Sigmoid colon (tissue), 3 donors: Measurements from ENCODE around the gene BBS2.

Experiments used
- POLR2A ChIP-seq, 2 donors: fragments of 450-650 bp; IDR thresholded peaks; one replicate each; pipeline ENCODE4 v1.6.1; 2016; ENCODE audit warnings: antibody characterized with exemption in 2 of 2, mild to moderate bottlenecking in 2 of 2, moderate library complexity in 2 of 2
- TF ChIP-seq, protein P1 (sequence below), 4 experiments: fragments of 450-650 bp in 3 of 4; fragments of 200-600 bp in 1 of 4; IDR thresholded peaks; one replicate each; pipeline ENCODE4 v1.5.1; 2016 to 2019; ENCODE audit warnings: antibody characterized with exemption in 4 of 4, mild to moderate bottlenecking in 3 of 4, moderate library complexity in 2 of 4

DNA sequence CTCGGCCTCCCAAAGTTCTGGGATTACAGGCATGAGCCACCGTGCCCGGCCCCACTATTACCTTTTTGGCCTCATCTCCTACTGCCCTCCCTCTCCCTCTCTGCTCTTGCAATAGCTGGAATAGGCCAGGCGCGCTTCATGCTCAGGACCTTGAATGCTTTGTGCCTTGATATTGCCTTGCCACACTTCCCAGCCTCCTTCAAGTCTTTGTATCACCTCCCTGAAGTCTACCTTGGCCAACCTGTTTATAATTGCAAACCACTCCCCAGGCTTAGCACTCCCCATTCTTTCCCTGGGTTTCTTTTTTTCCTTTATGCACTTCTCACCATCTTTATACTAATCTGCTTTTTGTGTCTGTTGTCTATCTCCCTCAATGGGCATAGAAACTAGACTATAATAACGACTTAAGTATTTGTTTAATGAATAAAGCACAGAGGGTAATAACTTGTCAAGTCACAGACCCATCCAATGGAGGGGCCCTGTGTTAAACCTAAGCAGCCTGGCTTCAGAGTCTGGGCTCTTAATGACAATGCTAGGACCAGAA lies 61.8 kb downstream of the BBS2 start:
- TF ChIP-seq, protein P1, sequence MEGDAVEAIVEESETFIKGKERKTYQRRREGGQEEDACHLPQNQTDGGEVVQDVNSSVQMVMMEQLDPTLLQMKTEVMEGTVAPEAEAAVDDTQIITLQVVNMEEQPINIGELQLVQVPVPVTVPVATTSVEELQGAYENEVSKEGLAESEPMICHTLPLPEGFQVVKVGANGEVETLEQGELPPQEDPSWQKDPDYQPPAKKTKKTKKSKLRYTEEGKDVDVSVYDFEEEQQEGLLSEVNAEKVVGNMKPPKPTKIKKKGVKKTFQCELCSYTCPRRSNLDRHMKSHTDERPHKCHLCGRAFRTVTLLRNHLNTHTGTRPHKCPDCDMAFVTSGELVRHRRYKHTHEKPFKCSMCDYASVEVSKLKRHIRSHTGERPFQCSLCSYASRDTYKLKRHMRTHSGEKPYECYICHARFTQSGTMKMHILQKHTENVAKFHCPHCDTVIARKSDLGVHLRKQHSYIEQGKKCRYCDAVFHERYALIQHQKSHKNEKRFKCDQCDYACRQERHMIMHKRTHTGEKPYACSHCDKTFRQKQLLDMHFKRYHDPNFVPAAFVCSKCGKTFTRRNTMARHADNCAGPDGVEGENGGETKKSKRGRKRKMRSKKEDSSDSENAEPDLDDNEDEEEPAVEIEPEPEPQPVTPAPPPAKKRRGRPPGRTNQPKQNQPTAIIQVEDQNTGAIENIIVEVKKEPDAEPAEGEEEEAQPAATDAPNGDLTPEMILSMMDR (IDR thresholded peaks at IDR 0.05) = no peak
- TF ChIP-seq POLR2A (IDR thresholded peaks at IDR 0.05) = no peak
